GM19023 (cell line): Measurements from ENCODE around the gene ESYT2.

Source experiments
- ATAC-seq: cut with Tn5 transposase; IDR thresholded peaks from one replicate; pipeline ENCODE4 v1.9.1; 2021; ENCODE audit warnings: mild to moderate bottlenecking, moderate library complexity; ENCODE audit not compliant: unreplicated experiment

ESYT2 gene

DNA sequence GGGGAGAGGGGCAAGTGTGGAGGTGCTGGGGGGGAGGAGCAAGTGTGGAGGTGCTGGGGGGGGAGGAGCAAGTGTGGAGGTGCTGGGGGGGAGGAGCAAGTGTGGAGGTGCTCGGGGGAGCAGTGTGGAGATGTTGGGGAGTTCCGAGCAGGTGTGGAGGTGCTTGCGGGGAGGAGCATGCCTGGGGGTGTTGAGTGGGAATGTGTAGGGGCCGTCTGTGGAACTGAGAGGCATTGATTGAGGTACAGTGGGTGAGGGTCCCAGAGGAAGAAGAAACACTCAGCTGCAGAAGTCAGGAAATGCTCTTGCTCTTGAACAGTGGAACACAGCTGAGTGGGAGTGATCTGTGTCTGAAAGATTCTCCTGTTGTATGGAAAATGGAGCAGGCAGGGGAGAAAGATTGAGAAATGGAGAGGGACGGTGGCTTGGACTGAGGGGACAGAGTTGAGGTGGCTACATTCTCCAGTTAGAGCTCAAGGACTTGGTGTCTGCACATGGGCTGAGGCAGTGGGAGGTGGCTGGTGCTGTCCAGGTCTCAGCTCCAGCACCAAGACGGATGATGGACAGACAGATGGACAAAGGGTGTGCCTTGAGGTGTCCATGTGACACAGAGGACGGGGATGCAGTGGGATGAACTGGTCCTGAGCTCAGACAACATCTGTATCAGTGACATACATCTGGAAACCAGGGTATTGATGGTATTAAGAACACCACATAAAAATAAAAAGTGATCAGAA is 99.5 kb downstream of the ESYT2 start:
- ATAC-seq, result no peak

DNA sequence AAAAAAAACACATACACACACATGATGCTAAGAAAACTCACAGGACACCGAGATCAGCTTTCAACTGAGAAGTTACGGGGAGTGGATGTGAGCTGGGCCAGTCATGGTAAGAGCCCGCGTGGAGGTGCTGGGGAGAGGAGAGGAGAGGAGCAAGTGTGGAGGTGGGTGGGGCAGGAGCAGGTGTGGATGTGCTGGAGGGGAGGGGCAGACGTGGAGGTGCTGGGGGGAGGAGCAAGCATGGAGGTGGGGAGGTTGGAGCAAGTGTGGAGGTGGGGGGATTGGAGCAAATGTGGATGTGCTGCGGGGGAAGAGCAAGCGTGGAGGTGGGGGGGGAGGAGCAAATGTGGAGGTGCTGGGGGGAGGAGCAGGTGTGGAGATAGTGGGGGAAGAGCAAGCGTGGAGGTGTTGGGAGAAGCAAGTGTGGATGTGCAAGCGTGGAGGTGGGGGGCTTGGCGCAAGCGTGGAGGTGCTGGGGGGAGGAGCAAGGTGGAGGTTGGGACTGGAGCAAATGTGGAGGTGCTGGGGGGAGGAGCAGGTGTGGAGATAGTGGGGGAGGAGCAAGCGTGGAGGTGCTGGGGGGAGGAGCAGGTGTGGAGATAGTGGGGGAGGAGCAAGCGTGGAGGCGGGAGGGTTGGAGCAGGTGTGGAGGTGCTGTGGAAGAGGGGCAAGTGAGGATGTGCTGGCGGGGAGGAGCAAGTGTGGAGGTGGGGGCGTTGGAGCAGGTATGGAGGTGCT is 100.2 kb downstream of the ESYT2 start:
- no peak for ATAC-seq

DNA sequence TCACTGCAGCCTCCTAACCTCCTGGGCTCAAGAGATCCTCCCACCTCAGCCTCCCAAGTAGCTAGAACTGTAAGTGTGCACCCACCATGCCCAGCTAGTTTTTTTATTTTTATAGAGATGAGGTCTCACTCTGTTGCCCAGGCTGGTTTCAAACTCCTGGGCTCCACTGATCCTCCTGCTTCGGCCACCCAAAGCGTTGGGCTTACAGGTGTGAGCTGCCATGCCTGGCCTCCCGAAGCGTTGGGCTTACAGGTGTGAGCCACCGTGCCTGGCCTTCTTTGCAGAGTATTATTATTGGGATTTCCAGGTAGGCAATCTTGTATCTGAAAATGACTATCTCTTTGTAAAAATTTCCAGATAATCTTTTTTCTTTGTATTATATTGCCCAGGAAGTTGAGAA is 101.6 kb downstream of the ESYT2 start:
- no peak for ATAC-seq

DNA sequence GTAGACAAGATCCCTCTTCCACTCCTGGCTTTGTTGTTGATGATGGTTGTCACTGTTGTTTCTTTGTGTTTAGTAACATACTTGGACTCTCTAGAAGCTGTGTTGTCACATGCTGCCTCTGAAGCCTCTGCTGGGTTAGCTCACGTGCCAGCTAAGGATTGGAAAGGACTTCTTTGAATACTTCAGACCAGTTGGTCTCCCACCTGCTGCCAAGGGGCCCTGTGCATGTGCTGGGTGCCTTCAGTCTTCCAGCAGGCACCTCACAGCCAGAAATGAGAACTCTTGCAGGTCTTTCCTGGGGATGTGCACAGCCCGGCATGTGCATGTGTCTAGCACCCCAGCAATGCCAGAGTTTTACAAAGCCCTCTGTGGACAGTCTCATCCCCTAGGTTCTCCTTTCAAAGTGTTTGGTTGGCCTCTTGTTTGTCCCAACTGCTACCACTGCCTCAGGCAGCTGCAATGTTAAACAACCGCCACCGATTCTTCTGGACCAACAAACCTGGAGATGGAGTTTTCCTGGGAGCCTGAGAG is 103.0 kb downstream of the ESYT2 start:
- no peak for ATAC-seq

DNA sequence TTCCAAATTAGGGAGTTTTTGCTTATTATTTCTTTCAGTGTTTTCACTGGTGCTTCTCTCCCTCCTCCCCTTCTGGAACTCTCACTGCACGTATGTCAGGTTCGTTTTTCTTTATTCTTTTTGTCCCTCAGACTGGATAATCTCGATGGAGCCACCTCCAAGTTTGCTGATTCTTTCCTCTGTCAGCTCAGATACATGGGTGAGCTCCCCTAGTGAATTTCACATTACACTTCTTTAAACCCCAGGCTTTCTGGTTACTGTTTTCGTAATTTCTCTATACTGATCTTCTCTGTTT is 103.9 kb downstream of the ESYT2 start:
- no peak for ATAC-seq

DNA sequence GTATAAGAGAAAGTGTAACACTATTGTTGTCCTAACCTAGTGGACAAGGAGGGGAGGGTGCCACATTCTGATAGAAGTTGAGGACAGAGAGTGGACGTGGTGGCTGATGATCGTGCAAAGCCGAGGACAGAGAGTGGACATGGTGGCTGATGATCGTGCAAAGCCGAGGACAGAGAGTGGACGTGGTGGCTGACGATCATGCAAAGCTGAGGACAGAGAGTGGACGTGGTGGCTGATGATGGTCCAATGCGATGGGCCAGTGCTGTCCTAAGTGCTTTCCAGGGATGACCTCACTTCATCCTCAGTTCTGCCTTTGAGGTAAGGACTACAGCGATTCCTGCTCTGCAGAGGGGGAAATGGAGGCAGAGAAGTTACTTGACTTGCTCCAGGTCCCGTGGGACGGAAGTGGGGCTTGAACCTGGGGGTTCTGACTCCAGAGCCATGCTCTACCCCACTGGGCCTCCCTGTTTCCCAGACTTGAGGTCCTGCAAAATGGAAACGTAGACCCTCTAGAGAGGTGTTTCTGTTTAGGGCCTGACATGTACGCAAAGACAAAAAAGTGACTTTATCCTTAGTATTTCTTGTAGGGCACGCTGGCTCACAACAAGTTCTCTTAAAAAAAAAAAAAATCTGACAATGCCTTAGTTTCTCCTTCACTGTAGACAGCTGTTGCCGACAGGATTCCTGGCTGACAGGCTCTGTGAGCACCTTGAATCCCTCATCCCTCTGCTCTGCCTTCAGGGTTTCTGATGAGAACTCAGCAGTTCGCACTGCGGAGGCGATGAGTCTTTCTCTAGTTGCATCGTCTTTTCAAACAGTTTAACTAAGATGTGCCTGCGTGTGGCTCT is 104.4 kb downstream of the ESYT2 start:
- no peak for ATAC-seq

DNA sequence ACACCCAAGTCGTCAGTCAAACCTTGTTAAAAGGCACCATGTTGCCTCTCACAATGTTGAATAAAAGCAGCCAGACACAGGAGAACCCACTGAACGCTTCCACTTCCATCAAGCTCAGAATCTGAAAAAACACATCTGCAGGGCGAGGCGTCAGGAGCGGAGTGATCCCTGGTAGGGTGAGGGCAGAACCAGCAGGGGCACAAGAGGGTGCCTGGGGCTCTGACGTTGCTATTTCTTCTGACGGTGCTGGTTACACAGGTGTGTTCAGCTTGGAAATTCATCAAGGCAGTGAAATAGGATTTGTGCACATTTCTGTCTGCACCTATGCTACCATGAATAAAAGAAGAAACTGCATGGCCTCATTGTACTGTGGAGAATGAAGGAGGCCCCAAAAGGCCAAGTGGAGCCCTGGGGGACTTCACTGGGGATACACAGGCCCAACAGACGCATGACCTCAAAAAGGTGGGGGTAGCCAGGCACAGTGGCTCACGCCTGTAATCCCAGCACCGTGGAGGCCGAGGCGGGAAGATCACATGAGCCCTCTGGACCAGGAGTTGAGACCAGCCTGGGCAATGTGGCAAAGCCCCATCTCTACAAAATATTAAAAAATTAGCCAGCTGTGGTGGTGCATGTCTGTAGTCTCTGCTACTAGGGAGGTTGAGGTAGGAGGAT is 105.5 kb downstream of the ESYT2 start:
- no peak for ATAC-seq

DNA sequence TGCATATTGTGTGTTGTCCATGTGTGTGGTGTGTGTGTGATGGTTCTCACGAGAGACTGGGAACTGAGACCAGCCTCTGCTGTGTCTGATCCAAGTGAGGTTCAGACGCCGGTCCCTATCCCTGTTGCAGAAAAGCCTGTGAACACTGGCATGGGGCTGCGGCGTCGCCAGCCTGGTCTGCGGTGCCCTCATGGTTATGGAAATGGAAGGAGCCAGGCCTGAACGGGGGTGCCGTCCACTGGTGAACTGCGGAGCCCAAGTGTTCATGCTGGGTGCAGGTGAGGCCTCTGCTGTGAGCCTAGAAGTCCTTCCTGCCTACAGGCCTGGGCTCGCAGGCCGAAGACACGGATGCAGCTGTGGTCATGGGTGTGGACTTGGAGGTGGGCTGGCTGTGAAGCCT is 106.0 kb downstream of the ESYT2 start:
- ATAC-seq, result no peak

DNA sequence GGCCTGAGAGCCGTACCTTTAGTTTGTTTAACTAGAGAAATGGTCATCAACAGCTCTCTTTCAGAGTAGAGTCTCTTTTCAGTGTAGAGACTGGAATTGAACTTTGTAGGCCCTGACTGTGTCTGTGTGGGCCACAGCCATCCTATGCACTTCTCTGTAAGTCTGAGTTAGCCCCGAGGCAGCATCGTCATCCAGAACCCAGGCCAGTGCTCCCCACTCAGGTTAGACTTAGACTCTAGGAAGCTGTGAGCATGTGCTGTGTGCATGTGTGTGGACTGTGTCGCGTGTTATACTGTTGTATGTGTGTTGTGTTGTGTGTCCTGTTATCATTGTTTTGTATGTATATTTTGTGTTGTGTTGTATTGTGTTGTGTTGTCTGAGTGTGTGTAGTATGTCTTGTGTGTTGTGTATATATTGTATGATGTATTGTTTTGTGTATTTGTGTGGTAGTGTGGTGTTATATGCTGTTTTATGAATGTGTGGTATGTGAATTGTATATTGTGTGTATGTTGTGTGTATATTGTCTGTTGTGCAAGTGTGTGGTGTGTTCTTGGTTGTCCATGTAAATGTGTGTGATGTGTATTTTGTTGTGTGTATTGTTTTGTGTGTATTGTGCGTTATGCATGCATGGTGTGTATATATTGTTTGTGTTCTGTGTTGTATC is 106.6 kb downstream of the ESYT2 start:
- no peak for ATAC-seq

DNA sequence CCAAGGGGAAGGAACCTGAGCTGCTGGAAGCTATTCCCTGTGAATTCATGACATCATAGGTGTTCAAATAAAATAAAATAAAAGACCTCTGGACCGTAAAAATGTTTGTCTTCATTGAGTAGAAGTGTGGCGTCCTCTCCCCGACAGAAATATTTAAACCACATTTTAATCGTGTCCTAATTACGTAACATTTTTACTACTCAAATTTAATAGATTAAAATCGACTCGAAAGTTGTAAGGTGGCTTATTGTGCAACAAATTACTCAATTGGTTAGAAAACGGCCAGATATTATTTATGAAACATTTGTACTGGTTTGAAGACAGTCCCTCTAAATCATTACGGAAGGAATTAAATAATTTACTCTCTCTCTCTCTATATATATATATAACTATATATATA is 109.2 kb downstream of the ESYT2 start:
- ATAC-seq, result no peak

DNA sequence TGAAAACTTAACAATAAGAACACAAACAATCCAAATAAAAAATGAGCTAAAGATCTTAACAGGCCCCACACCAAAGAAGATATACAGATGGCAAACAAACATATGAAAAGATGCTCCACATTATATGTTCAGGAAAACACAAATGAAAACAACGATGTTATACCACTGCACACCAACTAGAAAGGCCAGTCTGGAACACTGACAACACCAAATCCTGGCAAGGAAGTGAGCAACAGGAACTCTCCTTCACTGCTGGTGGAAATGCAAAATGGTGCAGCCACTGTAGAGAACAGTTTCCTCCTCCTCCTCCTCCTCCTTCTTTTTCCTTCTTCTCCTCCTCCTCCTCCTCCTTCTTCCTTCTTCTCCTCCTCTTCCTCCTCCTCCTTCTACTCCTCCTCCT is 112.5 kb downstream of the ESYT2 start:
- ATAC-seq, result no peak

DNA sequence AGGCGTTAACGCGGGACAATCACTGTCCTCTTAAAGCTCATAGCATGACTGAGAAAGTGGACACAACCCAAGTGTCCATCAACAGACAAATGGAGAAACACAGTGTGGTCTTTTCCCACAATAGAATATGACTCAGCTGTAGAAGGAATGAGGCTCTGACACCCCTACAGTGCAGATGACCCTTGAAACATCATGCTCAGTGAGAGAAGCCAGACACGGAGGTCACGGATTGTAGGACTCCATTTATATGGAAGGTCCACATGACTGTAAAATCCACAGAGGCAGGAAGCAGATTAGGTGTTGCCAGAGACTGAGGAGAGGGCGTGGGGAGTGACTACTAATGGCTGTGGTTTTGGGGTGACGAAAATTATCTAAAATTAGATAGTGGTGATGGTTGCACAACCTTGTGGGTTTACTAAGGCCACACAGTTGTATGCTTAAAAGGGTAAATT is 118.6 kb downstream of the ESYT2 start:
- ATAC-seq, result no peak

DNA sequence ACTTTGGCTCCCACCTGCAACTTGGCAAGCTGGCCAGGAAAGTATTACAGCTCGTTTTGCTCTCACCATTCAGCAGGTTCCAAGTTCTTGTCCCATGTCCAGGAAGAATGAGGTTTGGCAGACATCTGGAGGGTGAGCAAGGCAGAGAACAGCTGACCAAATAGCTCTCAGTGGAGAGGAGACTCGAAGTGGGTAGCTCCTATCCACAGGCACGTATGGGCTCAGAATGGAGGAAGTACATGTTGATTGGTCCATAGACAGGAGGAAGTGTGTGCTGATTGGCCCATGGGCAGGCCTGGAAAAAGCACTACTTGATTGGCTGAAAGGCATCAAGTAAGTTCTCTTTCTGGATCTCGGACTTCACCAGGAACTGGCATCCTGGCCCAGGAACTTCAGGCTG is 121.7 kb downstream of the ESYT2 start:
- no peak for ATAC-seq

DNA sequence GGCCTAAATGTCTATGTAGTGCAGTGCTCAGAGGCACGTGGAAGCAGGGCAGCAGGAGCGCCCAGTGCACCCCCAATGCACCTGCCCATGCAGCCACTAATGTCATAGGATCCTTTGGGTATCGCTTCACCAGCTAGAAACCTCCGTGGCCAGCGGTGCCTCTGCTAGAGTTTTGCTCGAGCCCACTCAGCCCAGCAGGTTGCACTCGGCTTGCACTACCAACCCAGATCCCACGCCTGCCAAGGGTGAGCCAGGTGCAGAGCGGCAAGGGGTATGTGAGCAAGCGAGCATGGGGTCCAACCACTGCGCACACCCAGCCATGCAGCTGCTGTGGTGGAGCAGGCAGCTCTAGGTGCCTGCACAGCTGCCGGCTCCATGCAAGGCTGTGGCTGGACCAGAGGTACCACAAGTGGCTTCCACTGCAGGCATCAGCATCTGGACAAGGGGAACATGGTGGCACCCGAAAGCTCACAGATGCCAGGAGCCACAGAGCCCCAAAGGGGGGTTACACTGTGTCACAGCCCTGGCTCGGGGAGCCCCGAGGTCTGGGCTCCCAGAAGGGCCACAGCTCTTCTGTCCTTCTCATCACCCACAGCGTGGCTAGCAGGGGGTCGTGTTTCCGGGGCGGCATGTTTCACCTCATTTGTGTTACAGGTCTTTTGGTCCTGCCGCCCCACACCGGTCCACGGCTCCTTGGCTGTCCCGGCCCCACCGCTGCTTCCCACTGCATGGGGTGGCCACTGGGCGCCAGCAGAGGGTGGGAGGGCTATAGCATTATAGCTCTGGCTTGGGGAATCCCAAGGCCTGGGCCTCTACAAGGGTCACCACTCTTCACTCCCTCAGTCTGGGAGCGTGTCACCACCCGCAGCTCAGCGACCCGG is 122.4 kb downstream of the ESYT2 start:
- ATAC-seq, result no peak

DNA sequence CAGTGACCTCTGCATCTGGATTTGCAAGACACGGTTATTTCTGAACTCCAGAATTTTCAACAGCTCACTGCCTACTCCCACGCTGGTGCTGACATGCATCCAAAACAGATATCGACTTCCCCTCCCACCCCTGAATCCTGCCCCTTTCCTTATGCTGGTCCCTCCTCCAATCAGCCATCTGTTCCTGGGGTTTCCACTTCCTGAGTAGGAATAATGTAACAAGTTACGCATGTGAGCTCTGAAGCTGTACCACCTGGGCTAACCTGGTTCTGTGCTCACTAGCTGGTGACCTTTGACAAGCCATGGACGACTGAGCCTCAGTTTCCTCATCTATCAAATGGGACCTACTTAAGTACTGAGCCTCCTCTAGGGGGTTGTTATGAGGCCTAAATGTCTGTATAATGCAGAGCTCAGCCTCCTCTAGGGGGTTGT is 123.0 kb downstream of the ESYT2 start:
- ATAC-seq, result no peak

DNA sequence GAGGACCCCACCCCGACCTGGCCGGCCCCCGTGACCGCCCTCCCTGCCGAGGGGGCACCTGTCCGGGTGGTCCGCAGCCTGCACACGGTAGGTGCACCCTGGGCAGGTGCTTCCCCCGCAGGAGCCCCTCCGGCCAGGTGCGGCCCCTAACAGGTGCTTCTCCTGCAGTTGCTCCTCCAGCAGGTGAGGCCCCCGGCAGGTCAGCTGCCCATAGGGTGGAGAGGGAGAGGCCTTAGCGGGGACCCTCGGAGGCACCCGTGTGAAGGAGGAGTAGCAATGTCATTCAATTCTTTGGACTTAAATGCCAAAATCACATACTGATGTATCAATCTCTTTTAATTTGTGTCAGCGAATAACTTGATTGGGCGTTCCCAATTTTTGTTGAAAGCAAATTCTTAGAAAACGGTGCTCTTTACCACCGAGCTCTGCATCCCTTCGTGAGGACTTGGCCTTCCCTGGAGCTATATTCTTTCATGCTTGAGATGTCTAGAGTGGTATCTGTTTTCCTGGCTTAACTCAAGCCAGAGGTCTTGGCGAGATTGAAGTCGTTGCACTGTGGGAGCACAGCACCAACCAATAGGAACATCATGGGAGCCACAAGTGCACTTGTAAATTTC is 124.0 kb downstream of the ESYT2 start:
- no peak for ATAC-seq

DNA sequence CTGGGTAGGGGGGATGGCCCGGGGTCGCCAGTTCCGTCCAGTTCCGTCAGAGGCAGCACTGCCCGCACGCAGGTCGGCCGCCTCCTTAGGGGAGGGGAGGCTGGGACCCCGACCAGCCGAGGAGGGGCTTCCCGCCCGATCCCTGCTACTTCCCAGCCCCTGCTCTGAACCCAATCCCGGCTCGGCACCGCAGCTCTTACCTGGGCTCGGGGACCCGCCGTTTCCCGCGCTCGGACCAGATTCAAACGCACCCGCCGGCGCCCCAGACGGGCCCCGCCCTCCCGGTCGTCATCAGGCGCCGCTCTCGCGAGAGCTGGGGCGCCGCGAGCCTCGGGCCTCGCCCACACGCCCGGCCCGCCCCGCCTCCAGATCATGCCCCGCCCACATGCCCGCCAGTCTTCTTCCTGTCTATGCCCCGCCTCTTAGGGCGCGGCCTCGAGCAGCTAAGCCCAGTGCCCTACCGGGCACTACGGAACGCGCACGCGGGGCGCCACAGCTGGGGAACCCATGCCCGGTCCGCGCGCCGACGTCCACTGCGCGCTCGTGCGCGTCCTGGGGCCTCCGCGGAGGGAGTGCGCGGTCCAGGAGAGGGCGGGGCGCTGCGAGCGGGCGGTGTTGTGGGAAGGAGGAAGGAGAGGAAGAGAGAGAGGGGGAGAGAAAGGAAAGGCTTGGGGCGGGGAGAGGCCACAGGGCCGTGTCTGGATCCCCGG is 124.6 kb downstream of the ESYT2 start, which contains the start of gene NCAPG2:
NCAPG2 (minus strand) TSS at position 281 of the 710 bp plus-strand sequence. CDS start 2,905 bp downstream, outside the sequence.
- peak; percentile 97 for ATAC-seq
